ENCODE results near the gene WDR46. TPM values are rescaled to one million over a fixed set of nuclear protein-coding genes. Genes with fewer than 3 reads are reported as not detected.

The WDR46 gene
- total and polyA plus RNA-seq, 2 of the 13 experiments (the other 11 are each of a cell fraction or from before 2014, with no cell fraction given): 47.4 to 105 TPM

- peak; percentile 84; the same call in 1 of the 2 replicates for TF ChIP-seq PRDM10 (CRISPR knock-in tag; IDR thresholded peaks at IDR 0.05; ENCODE audit: low read depth)
- TF ChIP-seq CTCF (CRISPR knock-in tag; IDR thresholded peaks at IDR 0.05): peak; percentile 83
- peak; percentile 86 for TF ChIP-seq STAG1 (CRISPR knock-in tag; IDR thresholded peaks at IDR 0.05)
- TF ChIP-seq, protein P1, sequence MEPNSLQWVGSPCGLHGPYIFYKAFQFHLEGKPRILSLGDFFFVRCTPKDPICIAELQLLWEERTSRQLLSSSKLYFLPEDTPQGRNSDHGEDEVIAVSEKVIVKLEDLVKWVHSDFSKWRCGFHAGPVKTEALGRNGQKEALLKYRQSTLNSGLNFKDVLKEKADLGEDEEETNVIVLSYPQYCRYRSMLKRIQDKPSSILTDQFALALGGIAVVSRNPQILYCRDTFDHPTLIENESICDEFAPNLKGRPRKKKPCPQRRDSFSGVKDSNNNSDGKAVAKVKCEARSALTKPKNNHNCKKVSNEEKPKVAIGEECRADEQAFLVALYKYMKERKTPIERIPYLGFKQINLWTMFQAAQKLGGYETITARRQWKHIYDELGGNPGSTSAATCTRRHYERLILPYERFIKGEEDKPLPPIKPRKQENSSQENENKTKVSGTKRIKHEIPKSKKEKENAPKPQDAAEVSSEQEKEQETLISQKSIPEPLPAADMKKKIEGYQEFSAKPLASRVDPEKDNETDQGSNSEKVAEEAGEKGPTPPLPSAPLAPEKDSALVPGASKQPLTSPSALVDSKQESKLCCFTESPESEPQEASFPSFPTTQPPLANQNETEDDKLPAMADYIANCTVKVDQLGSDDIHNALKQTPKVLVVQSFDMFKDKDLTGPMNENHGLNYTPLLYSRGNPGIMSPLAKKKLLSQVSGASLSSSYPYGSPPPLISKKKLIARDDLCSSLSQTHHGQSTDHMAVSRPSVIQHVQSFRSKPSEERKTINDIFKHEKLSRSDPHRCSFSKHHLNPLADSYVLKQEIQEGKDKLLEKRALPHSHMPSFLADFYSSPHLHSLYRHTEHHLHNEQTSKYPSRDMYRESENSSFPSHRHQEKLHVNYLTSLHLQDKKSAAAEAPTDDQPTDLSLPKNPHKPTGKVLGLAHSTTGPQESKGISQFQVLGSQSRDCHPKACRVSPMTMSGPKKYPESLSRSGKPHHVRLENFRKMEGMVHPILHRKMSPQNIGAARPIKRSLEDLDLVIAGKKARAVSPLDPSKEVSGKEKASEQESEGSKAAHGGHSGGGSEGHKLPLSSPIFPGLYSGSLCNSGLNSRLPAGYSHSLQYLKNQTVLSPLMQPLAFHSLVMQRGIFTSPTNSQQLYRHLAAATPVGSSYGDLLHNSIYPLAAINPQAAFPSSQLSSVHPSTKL (CRISPR knock-in tag; IDR thresholded peaks at IDR 0.05): 0 out of 2 replicates have a peak, but pooled peaks have one; percentile 13
- no peak for TF ChIP-seq ZNF775 (CRISPR knock-in tag; IDR thresholded peaks at IDR 0.05; ENCODE audit: borderline replicate concordance)
- TF ChIP-seq ELF3 (CRISPR knock-in tag; IDR thresholded peaks at IDR 0.05): peak; percentile 77
- TF ChIP-seq HNF1B (CRISPR knock-in tag; IDR thresholded peaks at IDR 0.05): peak; percentile 72
- 0 out of 2 replicates have a peak, but pooled peaks have one; percentile 16 for TF ChIP-seq KDM5B (CRISPR knock-in tag; IDR thresholded peaks at IDR 0.05; ENCODE audit: borderline replicate concordance)
- TF ChIP-seq MIER3 (CRISPR knock-in tag; IDR thresholded peaks at IDR 0.05; ENCODE audit: borderline replicate concordance): no peak
- peak; percentile 42; the same call in 1 of the 2 replicates for TF ChIP-seq SAFB2 (CRISPR knock-in tag; IDR thresholded peaks at IDR 0.05; ENCODE audit: borderline replicate concordance, low read depth)
- TF ChIP-seq, protein P2, sequence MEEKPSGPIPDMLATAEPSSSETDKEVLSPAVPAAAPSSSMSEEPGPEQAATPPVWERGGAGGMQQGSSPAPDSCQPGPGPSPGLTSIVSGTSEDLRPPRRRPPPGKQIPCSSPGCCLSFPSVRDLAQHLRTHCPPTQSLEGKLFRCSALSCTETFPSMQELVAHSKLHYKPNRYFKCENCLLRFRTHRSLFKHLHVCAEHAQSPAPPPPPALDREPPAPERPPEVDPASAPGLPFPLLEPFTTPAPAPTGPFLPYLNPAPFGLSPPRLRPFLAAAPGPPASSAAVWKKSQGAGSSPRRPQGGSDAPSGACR (CRISPR knock-in tag; IDR thresholded peaks at IDR 0.05): peak; percentile 82
- TF ChIP-seq PRPF4 (IDR thresholded peaks at IDR 0.05; ENCODE audit: low read depth, low read length, poor library complexity, severe bottlenecking): peak; percentile 67
- peak; percentile 26; the same call in 1 of the 2 replicates for TF ChIP-seq FOSL2 (CRISPR knock-in tag; IDR thresholded peaks at IDR 0.05)
- peak; percentile 98 for TF ChIP-seq SMC3 (IDR thresholded peaks at IDR 0.05; ENCODE audit: low read length)
These were observed 9.0 kb downstream of the WDR46 start (continued) for GRCh38 chr6:33279971-33280511.
